Liver (tissue), 9 donors: ENCODE measurements around the gene AAMDC. TPM values are rescaled to one million over a fixed set of nuclear protein-coding genes. Genes with fewer than 3 reads are reported as not detected.

ENCODE experiments used
- DNase-seq: peaks from one replicate; pipeline ENCODE4 v3.0.0-alpha.2; 2017; ENCODE audit warnings: low spot score
- H3K27ac ChIP-seq, 2 donors: one replicate each; pipeline ENCODE4 v1.7.0; 2013; ENCODE audit warnings: inconsistent platforms in 2 of 2, low read length in 2 of 2, control low read depth in 1 of 2, low read depth in 1 of 2, mild to moderate bottlenecking in 1 of 2
- H3K27me3 ChIP-seq, 4 donors: one replicate each; pipeline versions ENCODE4 v1.6.1 to v1.7.0; 2013; ENCODE audit warnings: low read length in 3 of 4, inconsistent platforms in 1 of 4, mild to moderate bottlenecking in 1 of 4, moderate library complexity in 1 of 4; ENCODE audit not compliant: control insufficient read depth in 4 of 4, insufficient read depth in 4 of 4
- H3K36me3 ChIP-seq, 4 donors: one replicate each; pipeline versions ENCODE4 v1.6.1 to v1.7.0; 2013; ENCODE audit warnings: low read length in 3 of 4, mild to moderate bottlenecking in 3 of 4, low read depth in 1 of 4, moderate library complexity in 1 of 4; ENCODE audit not compliant: control insufficient read depth in 4 of 4, insufficient read depth in 3 of 4
- H3K4me1 ChIP-seq, 4 donors: one replicate each; pipeline versions ENCODE4 v1.6.1 to v1.7.0; 2013; ENCODE audit warnings: low read length in 3 of 4, mild to moderate bottlenecking in 3 of 4, moderate library complexity in 1 of 4; ENCODE audit not compliant: control insufficient read depth in 4 of 4, insufficient read depth in 4 of 4
- H3K4me3 ChIP-seq, 3 donors: one replicate each; pipeline versions ENCODE4 v1.6.1 to v1.7.0; 2013; ENCODE audit warnings: low read length in 3 of 3, control low read depth in 1 of 3, low read depth in 1 of 3, mild to moderate bottlenecking in 1 of 3
- H3K9ac ChIP-seq, 2 donors: one replicate each; pipeline ENCODE4 v1.7.0; 2013; ENCODE audit warnings: low read length in 2 of 2, mild to moderate bottlenecking in 2 of 2, moderate library complexity in 2 of 2, control low read depth in 1 of 2, low read depth in 1 of 2
- H3K9me3 ChIP-seq, 4 donors: one replicate each; pipeline versions ENCODE4 v1.6.1 to v1.7.0; 2013; ENCODE audit warnings: low read length in 3 of 4; ENCODE audit not compliant: control insufficient read depth in 4 of 4
- EGR1 ChIP-seq, 2 donors: IDR thresholded peaks; 2 replicates each; pipeline ENCODE4 v1.6.1; 2016 to 2018; ENCODE audit warnings: antibody characterized with exemption in 2 of 2, low read depth in 2 of 2
- FOXA2 ChIP-seq: IDR thresholded peaks from 2 replicates; pipeline ENCODE4 v1.6.1; 2016; ENCODE audit warnings: antibody characterized with exemption
- GABPA ChIP-seq, 2 donors: IDR thresholded peaks in 1 of 2; conservative IDR thresholded peaks in 1 of 2; 2 replicates each; pipeline ENCODE4 v1.6.1; 2016; ENCODE audit warnings: antibody characterized with exemption in 2 of 2, mild to moderate bottlenecking in 1 of 2, moderate library complexity in 1 of 2
- HNF4G ChIP-seq: IDR thresholded peaks from 2 replicates; pipeline ENCODE4 v1.6.1; 2016; ENCODE audit warnings: antibody characterized with exemption
- NR2F2 ChIP-seq: IDR thresholded peaks from 2 replicates; pipeline ENCODE4 v1.6.1; 2016; ENCODE audit warnings: antibody characterized with exemption
- RAD21 ChIP-seq, 2 donors: IDR thresholded peaks; 2 replicates each; pipeline ENCODE4 v1.6.1; 2016; ENCODE audit warnings: antibody characterized with exemption in 2 of 2, mild to moderate bottlenecking in 2 of 2
- RXRA ChIP-seq, 2 donors: IDR thresholded peaks; 2 replicates each; pipeline ENCODE4 v1.6.1; 2017 to 2018; ENCODE audit warnings: antibody characterized with exemption in 2 of 2, mild to moderate bottlenecking in 1 of 2
- SP1 ChIP-seq: IDR thresholded peaks from 2 replicates; pipeline ENCODE4 v1.6.1; 2018; ENCODE audit warnings: antibody characterized with exemption, mild to moderate bottlenecking
- TAF1 ChIP-seq: conservative IDR thresholded peaks from 2 replicates; pipeline ENCODE4 v1.6.1; 2016; ENCODE audit warnings: antibody characterized with exemption, mild to moderate bottlenecking
- WGBS: extraction: QIAGEN DNeasy Blood & Tissue Kit; methylation state at CpG from one replicate; pipeline ENCODE4 v1.1.7; 2013; 5-methylcytosine and 5-hydroxymethylcytosine counted together
- polyA plus RNA-seq, 2 donors: library from polyadenylated mRNA; stranded (reverse) in 1 of 2; unstranded in 1 of 2; fragments of 200-250 nt in 1 of 2; fragments of >200 nt in 1 of 2; fragmentation: Nextera tagmentation in 1 of 2; extraction: Ambion mirVana in 1 of 2; gene quantifications; one replicate each; pipeline versions ENCODE4 v1.2.1 to v1.2.3, GENCODE V29; 2013 to 2015
- total RNA-seq, 2 donors: library from RNA; depleted of rRNA; stranded (reverse); fragments of >200 nt; gene quantifications; one replicate each; pipeline ENCODE4 v1.2.3, GENCODE V29; 2014
- TF ChIP-seq, protein P1 (sequence below): IDR thresholded peaks from 2 replicates; pipeline ENCODE4 v1.6.1; 2016; ENCODE audit warnings: antibody characterized with exemption
- TF ChIP-seq, protein P2 (sequence below): IDR thresholded peaks from 2 replicates; pipeline ENCODE4 v1.6.1; 2016; ENCODE audit warnings: antibody characterized with exemption
- TF ChIP-seq, protein P3 (sequence below): IDR thresholded peaks from 2 replicates; pipeline ENCODE4 v1.6.1; 2016; ENCODE audit warnings: antibody characterized with exemption, mild to moderate bottlenecking
- TF ChIP-seq, protein P4 (sequence below): fragments of 150-350 bp; IDR thresholded peaks from 2 replicates; pipeline ENCODE4 v1.5.1; 2017; ENCODE audit warnings: improper control_type of control experiment, low read depth, low read length; ENCODE audit not compliant: missing input control
- TF ChIP-seq, protein P5 (sequence below): IDR thresholded peaks from 2 replicates; pipeline ENCODE4 v1.6.1; 2016; ENCODE audit warnings: antibody characterized with exemption
- donor health status: healthy.
- donor health status: healthy.
- donor health status: healthy.
- donor health status: healthy.
- donor health status: healthy.

The AAMDC gene
- total and polyA plus RNA-seq, 4 donors = 7.4 to 31.1 (median 13.7) TPM

DNA sequence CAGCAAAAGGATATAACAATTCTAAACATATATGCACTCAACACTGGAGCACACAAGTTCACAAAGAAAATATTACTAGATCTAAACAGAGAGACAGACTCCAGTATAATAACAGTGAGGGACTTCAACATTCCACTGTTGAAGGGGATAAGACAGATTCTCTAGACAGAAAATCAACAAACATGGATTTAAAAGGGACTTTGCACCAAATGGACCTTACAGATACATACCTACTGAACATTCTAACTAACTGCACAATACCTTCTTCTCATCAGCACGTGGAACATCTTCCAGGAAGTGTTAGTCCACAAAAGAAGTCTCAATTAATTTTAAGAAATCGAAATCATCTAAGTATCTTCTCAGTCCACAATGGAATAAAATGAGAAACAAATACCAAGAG lies 27.0 kb upstream of the AAMDC start:
- no peaks in the 10 kb centered on the region for H3K4me1 ChIP-seq
- no peaks in the 10 kb centered on the region for H3K27me3 ChIP-seq
- WGBS = 95% methylated on average over 2 of the region's 2 CpGs
- no peak overlapping the region for H3K4me3 ChIP-seq
- H3K27ac ChIP-seq = no peak overlapping the region
- no peaks in the 10 kb centered on the region for H3K9me3 ChIP-seq
- TF ChIP-seq NR2F2 (no peak), SP1 (no peak), RAD21 (IDR thresholded peaks at IDR 0.05) (no peak), HNF4G (no peak), TAF1 (no peak), FOXA2 (no peak), RXRA (IDR thresholded peaks at IDR 0.05) (no peak)
- TF ChIP-seq, protein P1, sequence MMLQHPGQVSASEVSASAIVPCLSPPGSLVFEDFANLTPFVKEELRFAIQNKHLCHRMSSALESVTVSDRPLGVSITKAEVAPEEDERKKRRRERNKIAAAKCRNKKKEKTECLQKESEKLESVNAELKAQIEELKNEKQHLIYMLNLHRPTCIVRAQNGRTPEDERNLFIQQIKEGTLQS = no peak
- TF ChIP-seq, protein P2, sequence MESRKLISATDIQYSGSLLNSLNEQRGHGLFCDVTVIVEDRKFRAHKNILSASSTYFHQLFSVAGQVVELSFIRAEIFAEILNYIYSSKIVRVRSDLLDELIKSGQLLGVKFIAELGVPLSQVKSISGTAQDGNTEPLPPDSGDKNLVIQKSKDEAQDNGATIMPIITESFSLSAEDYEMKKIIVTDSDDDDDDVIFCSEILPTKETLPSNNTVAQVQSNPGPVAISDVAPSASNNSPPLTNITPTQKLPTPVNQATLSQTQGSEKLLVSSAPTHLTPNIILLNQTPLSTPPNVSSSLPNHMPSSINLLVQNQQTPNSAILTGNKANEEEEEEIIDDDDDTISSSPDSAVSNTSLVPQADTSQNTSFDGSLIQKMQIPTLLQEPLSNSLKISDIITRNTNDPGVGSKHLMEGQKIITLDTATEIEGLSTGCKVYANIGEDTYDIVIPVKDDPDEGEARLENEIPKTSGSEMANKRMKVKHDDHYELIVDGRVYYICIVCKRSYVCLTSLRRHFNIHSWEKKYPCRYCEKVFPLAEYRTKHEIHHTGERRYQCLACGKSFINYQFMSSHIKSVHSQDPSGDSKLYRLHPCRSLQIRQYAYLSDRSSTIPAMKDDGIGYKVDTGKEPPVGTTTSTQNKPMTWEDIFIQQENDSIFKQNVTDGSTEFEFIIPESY = no peak
- TF ChIP-seq, protein P3, sequence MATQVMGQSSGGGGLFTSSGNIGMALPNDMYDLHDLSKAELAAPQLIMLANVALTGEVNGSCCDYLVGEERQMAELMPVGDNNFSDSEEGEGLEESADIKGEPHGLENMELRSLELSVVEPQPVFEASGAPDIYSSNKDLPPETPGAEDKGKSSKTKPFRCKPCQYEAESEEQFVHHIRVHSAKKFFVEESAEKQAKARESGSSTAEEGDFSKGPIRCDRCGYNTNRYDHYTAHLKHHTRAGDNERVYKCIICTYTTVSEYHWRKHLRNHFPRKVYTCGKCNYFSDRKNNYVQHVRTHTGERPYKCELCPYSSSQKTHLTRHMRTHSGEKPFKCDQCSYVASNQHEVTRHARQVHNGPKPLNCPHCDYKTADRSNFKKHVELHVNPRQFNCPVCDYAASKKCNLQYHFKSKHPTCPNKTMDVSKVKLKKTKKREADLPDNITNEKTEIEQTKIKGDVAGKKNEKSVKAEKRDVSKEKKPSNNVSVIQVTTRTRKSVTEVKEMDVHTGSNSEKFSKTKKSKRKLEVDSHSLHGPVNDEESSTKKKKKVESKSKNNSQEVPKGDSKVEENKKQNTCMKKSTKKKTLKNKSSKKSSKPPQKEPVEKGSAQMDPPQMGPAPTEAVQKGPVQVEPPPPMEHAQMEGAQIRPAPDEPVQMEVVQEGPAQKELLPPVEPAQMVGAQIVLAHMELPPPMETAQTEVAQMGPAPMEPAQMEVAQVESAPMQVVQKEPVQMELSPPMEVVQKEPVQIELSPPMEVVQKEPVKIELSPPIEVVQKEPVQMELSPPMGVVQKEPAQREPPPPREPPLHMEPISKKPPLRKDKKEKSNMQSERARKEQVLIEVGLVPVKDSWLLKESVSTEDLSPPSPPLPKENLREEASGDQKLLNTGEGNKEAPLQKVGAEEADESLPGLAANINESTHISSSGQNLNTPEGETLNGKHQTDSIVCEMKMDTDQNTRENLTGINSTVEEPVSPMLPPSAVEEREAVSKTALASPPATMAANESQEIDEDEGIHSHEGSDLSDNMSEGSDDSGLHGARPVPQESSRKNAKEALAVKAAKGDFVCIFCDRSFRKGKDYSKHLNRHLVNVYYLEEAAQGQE = no peak
- H3K36me3 ChIP-seq = no peaks in the 10 kb centered on the region
- H3K9ac ChIP-seq = no peak overlapping the region
- no peak for DNase-seq

DNA sequence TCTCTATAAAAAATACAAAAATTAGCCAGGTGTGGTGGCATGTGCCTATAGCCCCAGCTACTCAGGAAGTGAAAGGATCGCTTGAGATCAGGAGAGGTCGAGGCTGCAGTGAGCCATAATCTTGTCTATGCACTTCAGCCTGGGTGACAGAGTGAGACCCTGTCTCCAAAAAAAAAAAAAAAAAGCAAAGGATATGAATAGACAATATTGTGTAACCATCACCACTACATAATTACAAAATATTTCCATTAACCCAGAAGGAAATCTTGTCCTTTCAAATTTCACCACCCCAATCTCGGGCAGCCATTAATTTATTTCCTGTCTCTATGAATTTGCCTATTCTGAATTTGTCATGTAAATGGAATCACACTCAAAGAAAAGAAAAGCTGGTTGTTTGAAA lies 21.6 kb upstream of the AAMDC start:
- 83% methylated on average over 3 of the region's 3 CpGs for WGBS
- H3K4me3 ChIP-seq = no peak overlapping the region
- no peaks in the 10 kb centered on the region for H3K36me3 ChIP-seq
- no peak overlapping the region for H3K9ac ChIP-seq
- no peaks in the 10 kb centered on the region for H3K27me3 ChIP-seq
- no peaks in the 10 kb centered on the region for H3K9me3 ChIP-seq
- DNase-seq = no peak
- TF ChIP-seq HNF4G (no peak), TAF1 (no peak), FOXA2 (no peak), EGR1 (IDR thresholded peaks at IDR 0.05; ENCODE audit: low read depth in 2 of 2) (no peak), RXRA (IDR thresholded peaks at IDR 0.05) (no peak), SP1 (no peak), GABPA (IDR thresholded peaks at IDR 0.05 in 1 of 2, conservative IDR thresholded peaks at IDR 0.05 in 1 of 2) (no peak), NR2F2 (no peak)
- TF ChIP-seq, protein P1 = no peak
- TF ChIP-seq, protein P3 = no peak
- TF ChIP-seq, protein P4, sequence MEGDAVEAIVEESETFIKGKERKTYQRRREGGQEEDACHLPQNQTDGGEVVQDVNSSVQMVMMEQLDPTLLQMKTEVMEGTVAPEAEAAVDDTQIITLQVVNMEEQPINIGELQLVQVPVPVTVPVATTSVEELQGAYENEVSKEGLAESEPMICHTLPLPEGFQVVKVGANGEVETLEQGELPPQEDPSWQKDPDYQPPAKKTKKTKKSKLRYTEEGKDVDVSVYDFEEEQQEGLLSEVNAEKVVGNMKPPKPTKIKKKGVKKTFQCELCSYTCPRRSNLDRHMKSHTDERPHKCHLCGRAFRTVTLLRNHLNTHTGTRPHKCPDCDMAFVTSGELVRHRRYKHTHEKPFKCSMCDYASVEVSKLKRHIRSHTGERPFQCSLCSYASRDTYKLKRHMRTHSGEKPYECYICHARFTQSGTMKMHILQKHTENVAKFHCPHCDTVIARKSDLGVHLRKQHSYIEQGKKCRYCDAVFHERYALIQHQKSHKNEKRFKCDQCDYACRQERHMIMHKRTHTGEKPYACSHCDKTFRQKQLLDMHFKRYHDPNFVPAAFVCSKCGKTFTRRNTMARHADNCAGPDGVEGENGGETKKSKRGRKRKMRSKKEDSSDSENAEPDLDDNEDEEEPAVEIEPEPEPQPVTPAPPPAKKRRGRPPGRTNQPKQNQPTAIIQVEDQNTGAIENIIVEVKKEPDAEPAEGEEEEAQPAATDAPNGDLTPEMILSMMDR = no peak
- TF ChIP-seq, protein P5, sequence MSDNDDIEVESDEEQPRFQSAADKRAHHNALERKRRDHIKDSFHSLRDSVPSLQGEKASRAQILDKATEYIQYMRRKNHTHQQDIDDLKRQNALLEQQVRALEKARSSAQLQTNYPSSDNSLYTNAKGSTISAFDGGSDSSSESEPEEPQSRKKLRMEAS = no peak
- peaks cover 0 to 1% (median 0%) of the 10 kb centered on the region in 4 donors for H3K4me1 ChIP-seq
- no peak overlapping the region for H3K27ac ChIP-seq
